HG02943 (cell line): Measurements from ENCODE around the gene IFIT1.
"Not testable (repeated sequence)": the region's sequence is repeated elsewhere in the genome, so short reads cannot be mapped to it uniquely, and the experiment has no call there.

Experiments used
- ATAC-seq: cut with Tn5 transposase; IDR thresholded peaks from one replicate; pipeline ENCODE4 v1.9.1; 2021; ENCODE audit warnings: mild to moderate bottlenecking, low read depth, moderate library complexity; ENCODE audit not compliant: unreplicated experiment

The IFIT1 gene

GRCh38 chr10:89391907-89392756 lies at the start of gene IFIT1:
Gene IFIT1 (plus strand): TSS chr10:89392623. CDS start chr10:89392713, 90 bp downstream.
- ATAC-seq, result peak; percentile 79

- ATAC-seq, result no peak
Observed at GRCh38 chr10:89343089-89343767, 49.2 kb upstream of the IFIT1 start.

- ATAC-seq, result no peak
Observed at GRCh38 chr10:89344156-89344555, 48.3 kb upstream of the IFIT1 start.

GRCh38 chr10:89345367-89346000 lies 46.9 kb upstream of the IFIT1 start:
- no peak for ATAC-seq

- no peak for ATAC-seq
Observed at GRCh38 chr10:89346405-89347254, 45.8 kb upstream of the IFIT1 start.

- ATAC-seq, result no peak
Observed at GRCh38 chr10:89347701-89348457, 44.5 kb upstream of the IFIT1 start.

GRCh38 chr10:89348481-89348880 lies 43.9 kb upstream of the IFIT1 start:
- ATAC-seq, result no peak

GRCh38 chr10:89348975-89349374 lies 43.4 kb upstream of the IFIT1 start:
- no peak for ATAC-seq

- ATAC-seq, result not testable (repeated sequence)
Observed at GRCh38 chr10:89350631-89351315, 41.6 kb upstream of the IFIT1 start.

- ATAC-seq, result peak; percentile 73
Observed at GRCh38 chr10:89351412-89351779, 41.0 kb upstream of the IFIT1 start.

- ATAC-seq, result no peak
Observed at GRCh38 chr10:89351780-89352597, 40.4 kb upstream of the IFIT1 start.

- ATAC-seq, result no peak
Observed at GRCh38 chr10:89352802-89353201, 39.6 kb upstream of the IFIT1 start.

GRCh38 chr10:89355394-89355931 lies 37.0 kb upstream of the IFIT1 start:
- no peak for ATAC-seq

GRCh38 chr10:89357096-89357495 lies 35.3 kb upstream of the IFIT1 start:
- ATAC-seq, result no peak

- ATAC-seq, result no peak
Observed at GRCh38 chr10:89357975-89358374, 34.4 kb upstream of the IFIT1 start.

- ATAC-seq, result no peak
Observed at GRCh38 chr10:89360157-89360556, 32.3 kb upstream of the IFIT1 start.

- no peak for ATAC-seq
Observed at GRCh38 chr10:89362929-89363328, 29.5 kb upstream of the IFIT1 start.
